Caki2 (cell line): ENCODE data around the gene NRF1. TPM values are rescaled to one million over a fixed set of nuclear protein-coding genes. Genes with fewer than 3 reads are reported as not detected.

Experiments used
- DNase-seq: peaks from one replicate; pipeline ENCODE4 v3.0.0-alpha.2; 2015; ENCODE audit warnings: low read depth
- in situ Hi-C: cut with HindIII; loops from 2 replicates; pipeline ENCODE4 v1.10.0; 2016; ENCODE audit warnings: low sequenced_read_pairs, low pct_unique_long_range_greater_than_20kb, mixed read lengths
- total RNA-seq: library from RNA; depleted of rRNA; stranded (reverse); fragments of >200 nt; shearing (Covaris generic); gene quantifications from 2 replicates; pipeline ENCODE4 v1.2.3, GENCODE V29; 2014; ENCODE audit warnings: low replicate concordance

The NRF1 gene
- total RNA-seq, 1 experiment from 2014 or later: 10.1 TPM

DNA sequence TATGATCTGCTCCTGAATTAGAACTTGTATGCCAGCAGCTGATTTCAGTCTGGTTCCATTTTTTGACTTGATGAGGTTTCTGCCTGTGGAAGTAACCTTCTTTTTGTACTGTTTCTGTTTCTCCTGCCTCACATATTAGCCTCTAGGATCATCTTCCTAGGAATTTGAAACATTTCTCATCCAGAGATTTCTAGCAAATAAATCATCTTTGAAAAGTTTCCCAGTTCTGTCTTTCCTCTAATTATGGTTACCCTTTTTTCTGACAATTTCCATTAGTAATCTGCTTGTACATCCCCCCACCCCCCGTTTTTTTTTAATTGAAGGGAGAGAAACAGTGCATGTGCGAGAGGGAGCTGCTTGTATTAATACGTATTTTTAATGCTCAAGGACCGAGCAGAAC is 92.2 kb downstream of the NRF1 start:
- DNase-seq: no peak
- in situ Hi-C loops: no loop called here

GRCh38 chr7:129707910-129708499 is 96.5 kb downstream of the NRF1 start:
- DNase-seq: no peak
- in situ Hi-C loops: no loop called here

GRCh38 chr7:129713544-129713943 is 102.0 kb downstream of the NRF1 start:
- no peak for DNase-seq
- in situ Hi-C loops: no loop called here

DNA sequence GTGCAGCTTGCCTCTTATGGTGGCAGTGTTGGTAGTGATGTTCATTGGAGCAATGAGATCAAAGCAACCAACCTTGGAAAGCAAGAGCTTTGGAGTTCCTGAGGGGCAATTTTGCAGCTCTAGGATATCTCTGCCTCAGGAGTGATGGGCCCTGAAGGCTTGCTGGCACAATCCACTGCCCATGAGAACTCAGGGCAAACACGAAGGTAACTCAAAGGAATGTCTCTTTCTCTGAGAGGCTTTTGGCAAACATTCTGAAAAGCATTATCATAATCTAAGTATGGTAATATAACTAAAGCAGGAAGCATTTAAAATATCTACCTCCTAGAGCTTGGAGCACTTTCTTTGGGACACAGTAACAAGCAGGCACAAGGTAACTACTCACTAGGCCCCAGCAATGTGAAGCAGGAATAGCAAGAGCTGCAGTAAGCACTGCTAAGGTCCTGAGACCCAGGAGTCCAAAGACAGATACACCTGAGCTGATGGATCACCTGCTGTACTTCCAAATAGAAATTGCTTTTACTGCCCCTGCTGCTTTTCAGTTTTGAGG is 103.1 kb downstream of the NRF1 start:
- in situ Hi-C loops: no loop called here
- DNase-seq: no peak

GRCh38 chr7:129719980-129720732 is 108.6 kb downstream of the NRF1 start:
- no peak for DNase-seq
- in situ Hi-C loops: no loop called here

DNA sequence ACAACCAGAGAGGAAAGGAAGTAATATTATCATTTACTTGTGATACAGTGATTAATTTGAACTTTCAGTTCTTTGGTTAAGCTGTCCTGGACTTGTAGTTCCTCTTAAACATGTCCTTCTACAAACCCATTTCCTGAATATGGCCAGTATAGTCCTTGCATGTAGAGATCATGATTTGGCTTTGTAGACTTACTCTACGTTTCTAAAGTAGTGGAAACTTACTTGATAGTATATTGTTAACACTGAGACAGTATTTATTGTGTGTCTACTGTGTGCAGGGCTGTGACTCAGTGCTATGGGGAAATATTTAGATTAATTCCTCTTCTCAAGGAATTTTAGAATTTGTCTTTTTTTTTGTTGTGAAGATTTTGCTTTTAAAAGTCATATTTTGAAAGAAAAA is 109.5 kb downstream of the NRF1 start:
- in situ Hi-C loops: no loop called here
- DNase-seq: no peak

GRCh38 chr7:129723679-129724078 is 112.2 kb downstream of the NRF1 start:
- in situ Hi-C loops: no loop called here
- no peak for DNase-seq

DNA sequence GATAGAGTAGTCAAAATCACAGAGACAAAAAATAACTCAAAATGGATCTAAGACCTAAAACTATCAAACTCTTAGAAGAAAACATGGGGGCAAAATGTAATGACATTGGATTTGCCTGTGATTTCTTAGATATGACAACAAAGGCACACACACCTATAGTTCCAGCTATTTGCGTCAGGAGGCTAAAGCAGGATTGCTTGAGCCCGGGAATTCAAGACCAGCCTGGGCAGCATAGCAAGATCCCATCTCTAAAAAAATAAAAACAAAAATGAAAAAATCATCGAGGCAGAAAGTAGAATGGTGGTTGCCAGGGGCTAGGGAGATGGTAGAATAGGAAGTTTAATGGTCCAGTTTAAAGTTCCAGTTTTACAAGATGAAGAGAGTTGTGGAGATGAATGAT is 113.3 kb downstream of the NRF1 start:
- in situ Hi-C loops: no loop called here
- DNase-seq: no peak

DNA sequence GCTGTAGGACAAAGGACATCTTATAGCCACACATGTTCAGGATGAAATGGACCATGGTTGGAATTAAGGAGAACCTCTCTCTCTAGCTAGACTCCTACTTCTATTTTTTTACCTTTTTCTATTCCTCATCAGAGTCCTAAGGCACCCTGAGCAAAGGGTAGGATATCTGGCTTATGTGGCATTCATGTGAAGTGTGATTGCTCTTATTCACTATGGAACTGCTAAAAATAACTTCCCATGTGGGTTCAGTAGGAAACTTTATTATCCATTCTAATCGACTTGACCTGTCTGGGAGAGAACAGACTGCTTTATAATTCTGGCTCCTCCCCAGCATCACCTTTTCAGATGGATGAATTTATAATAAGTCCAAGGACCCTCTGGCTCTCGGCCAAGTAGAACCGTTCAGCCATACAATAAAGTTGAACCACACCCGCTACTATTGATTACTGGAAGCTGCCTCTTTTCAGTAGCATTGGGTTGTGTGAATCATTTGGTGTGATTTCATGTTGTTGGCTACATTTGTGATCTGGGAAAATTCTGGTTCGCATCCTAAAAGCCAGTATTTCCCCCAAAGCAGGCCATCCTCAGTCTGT is 117.5 kb downstream of the NRF1 start:
- DNase-seq: no peak
- in situ Hi-C loops: no loop called here

DNA sequence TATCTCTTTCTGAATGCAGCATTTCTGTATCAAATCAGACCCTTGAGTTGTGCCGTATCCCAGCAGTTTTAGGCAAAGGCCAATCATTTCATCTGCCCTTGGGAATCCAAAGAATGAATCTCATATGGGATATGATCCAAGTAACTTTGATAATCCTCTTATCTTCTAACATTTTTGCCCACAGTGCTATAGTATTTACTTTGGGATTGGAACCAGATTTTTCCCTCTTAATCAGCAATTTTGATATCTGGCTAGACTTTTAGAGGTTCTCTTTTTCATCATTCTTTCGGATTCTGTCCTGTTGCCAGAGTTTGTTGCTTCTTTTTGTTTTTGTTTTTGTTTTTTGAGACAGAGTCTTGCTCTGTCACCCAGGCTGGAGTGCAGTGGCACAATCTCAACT is 118.0 kb downstream of the NRF1 start:
- DNase-seq: no peak
- in situ Hi-C loops: no loop called here

DNA sequence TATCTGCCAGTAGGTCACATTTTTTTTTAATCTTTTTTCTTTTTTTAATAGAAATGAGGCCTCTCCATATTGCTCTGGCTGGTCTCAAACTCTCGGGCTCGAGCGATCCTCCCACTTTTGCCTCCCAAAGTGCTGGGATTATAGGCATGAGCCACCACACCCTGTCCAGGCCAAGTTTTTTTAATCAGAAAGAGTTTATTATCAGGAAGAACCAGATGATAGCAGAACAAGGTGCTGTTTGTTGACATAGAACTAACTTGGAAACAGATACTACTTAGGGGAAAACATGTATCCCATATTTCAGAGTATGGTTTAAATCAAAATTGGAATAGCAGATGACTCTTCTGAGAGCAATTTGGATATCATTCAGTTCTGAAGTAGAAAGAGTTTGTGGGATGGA is 118.6 kb downstream of the NRF1 start:
- DNase-seq: no peak
- in situ Hi-C loops: no loop called here

GRCh38 chr7:129734400-129734799 is 122.9 kb downstream of the NRF1 start:
- in situ Hi-C loops: no loop called here
- no peak for DNase-seq

DNA sequence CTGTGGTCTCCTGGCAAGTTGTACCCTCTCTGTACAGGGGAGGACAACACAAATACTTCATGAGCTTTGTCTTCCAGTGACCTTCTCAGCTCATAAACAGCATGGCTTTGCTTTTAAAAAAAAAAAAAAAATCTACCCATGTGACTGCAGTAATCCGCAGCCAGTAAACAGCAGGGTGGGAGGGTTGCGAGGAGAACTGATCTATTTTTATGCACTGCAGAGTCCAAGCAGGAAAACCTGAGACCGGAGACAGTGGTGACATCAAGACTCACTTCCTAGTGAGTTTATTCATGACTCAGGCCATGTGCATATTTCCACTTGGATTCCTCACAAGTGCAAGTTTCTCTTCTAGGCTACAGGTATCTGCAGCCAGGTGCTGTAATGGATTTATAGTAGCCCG is 127.9 kb downstream of the NRF1 start:
- in situ Hi-C loops: no loop called here
- no peak for DNase-seq

DNA sequence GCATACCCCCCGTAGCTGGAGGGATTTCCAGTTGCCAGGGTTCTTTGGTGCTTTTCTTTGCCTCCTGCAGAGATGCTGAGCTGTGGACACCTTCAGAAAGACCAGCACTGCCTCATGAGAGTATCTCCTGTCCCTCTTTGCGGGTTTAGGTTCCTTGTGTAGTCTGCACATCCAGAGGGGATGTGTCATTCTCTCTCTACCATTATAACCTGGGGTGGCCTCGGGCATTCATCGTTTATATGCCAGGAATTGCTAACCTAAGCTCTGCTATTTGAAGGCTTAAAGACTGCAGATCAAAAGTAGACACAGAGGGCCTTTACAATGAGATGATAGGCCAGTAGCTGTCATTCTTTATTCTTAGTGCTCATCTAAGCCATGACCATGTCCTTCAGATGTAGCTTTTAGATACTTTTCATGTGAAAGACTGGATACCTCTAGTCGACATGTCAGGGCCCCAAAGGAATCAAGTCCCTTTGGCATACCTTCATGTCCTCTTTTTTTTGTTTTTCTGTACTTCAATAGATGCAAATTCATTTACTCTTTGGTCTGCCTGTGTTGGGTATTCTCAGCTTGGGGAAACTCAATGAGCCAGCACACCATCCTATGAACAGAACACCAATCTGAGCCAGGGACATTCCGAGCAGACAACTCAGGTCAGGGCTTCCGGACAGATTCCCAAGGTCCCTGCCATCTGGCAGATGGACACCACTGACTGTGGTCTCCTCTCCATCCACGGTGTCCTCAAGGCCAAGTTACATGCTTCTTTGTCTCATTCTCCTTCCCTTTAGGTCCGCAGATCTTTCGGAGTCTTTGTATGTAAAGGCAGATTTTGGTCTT is 129.3 kb downstream of the NRF1 start:
- in situ Hi-C loops: no loop called here
- no peak for DNase-seq

DNA sequence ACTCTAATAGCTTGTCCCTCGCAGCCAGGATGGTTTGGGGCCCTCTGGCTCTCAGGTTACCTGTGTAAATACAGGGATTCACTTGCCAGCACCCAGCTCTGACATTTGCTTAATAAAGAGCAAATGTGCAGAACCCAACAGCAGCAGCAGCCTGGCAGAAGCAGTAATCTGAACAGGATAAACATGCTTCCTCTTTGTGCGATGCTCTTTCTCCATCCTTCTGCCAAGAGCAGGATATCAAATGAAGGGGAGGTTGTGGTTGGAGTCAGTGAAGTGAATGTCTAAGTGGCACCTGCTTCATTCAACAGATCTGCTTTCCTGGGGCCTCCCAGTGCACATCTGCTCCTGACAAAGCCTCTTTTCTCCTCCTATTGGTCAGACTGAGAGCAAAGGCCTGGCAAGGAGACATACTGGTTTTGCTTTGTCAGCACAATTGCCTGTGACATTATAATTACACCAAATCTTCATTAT is 130.3 kb downstream of the NRF1 start:
- DNase-seq: no peak
- in situ Hi-C loops: no loop called here

DNA sequence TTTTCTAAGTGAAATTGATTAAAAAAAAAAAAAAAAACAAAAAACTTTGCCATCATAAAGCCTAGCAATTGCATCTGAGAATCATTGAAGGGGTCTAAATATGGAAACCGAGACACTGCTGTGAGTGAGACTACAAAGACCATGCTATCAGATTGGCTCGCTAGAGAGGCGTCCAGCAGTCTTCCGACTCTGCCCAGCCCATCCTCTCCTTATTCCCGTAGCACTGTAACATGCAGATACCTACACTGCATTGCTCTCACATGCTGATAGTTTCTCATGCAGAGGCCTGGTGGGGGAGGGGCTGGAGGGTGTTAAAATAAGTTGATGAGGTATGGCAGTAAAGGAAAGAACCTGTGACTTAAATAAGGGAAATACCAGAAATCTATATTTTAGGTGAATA is 130.7 kb downstream of the NRF1 start:
- in situ Hi-C loops: no loop called here
- DNase-seq: no peak

- in situ Hi-C loops: no loop called here
- DNase-seq: no peak
Observed at GRCh38 chr7:129746857-129747529, 135.5 kb downstream of the NRF1 start.
